Motor neuron (in vitro differentiated cells): ENCODE results near the gene FCN2. TPM values are rescaled to one million over a fixed set of nuclear protein-coding genes. Genes with fewer than 3 reads are reported as not detected.

ENCODE experiments used
- ATAC-seq, 8 experiments: fragments of 200-7000 bp; cut with Tn5 transposase; replicated peaks in 6 of 8; 2 replicates each; pipeline ENCODE4 v1.8.0; 2021; ENCODE audit warnings: mild to moderate bottlenecking in 8 of 8, moderate library complexity in 8 of 8
- H3K27ac ChIP-seq, 2 donors: fragments of 250-450 bp; sonication (Bioruptor Pico); 2 replicates each; pipeline ENCODE4 v1.9.0; 2021; ENCODE audit warnings: antibody characterized with exemption in 2 of 2, mild to moderate bottlenecking in 2 of 2, moderate library complexity in 1 of 2
- H3K4me1 ChIP-seq, 2 donors: fragments of 250-450 bp; sonication (Bioruptor Pico); replicated peaks in 1 of 2; 2 replicates each; pipeline ENCODE4 v1.6.1; 2021; ENCODE audit warnings: antibody characterized with exemption in 2 of 2, mild to moderate bottlenecking in 2 of 2, moderate library complexity in 1 of 2
- H3K4me3 ChIP-seq, 5 donors: fragments of 250-450 bp; sonication (Bioruptor Pico); 2 replicates each; pipeline ENCODE4 v1.9.0; 2021; ENCODE audit warnings: antibody characterized with exemption in 5 of 5, mild to moderate bottlenecking in 5 of 5, moderate library complexity in 4 of 5
- WGBS, 10 experiments: fragments of 450-650 bp; shearing (Covaris generic); methylation state at CpG; one replicate each; pipeline ENCODE4 v1.0.0; 2022; 5-methylcytosine and 5-hydroxymethylcytosine counted together
- in situ Hi-C, 9 experiments: fragments of 400-800 bp; cut with MboI; loops; one replicate each; pipeline ENCODE4 v1.15.0; 2021; ENCODE audit warnings: low sequenced_read_pairs in 9 of 9, low pct_unique_long_range_greater_than_20kb in 2 of 9; ENCODE audit not compliant: unreplicated experiment in 9 of 9
- total RNA-seq, 8 experiments: library from RNA; unstranded; fragments of 300-600 nt; gene quantifications; 2 replicates each; pipeline versions ENCODE4 v1.2.3 to v1.2.4, GENCODE V29; 2022

FCN2 gene
- under 1 TPM in 1 of 8 experiments, not detected in 7; 0.21 TPM for total RNA-seq

DNA sequence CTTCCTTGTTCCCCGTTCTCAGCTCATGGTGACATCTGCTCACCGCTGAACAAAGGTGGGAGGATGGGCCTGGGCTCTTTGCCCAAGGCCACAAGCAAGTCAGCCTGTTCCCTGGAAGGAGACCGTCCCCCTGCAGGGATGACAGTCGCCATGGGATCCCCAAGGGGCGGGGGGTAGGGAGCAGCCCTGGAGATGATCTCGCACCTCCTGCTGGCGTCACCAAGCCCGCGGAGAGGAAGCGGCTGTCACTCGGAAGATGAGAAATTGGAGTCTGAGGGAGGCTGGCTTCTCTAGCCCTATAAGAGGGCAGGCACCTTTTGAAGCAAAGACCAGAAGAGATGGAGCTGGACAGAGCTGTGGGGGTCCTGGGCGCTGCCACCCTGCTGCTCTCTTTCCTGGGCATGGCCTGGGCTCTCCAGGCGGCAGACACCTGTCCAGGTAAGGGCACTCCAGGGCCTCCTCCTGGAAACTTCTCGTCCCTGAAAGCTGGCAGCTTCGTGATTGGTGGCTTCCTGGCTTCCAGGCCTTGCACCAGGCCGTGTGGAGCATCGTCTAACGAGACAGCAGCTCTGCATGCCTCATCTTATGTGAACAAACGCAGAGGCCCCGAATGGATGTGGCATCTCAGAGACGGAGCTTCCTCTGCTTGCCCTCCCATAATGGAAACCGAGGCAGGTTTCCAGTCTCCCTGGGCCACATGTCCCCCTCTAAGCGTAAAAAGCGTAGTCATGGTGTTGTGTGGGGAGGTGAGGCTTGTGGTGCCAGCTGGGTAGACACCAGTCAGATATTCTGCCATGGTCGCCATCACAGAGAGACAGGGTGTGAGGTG is at the start of gene FCN2:
Gene FCN2 (plus strand): TSS at position 327 of the 829 bp plus-strand sequence. CDS start 12 bp downstream, at position 339.
- WGBS, 10 experiments, result 41 to 100% (median 72%) methylated on average over 1 to 15 of the region's 25 CpGs; no CpG with 5 or more reads in 1 of the 10 experiments

DNA sequence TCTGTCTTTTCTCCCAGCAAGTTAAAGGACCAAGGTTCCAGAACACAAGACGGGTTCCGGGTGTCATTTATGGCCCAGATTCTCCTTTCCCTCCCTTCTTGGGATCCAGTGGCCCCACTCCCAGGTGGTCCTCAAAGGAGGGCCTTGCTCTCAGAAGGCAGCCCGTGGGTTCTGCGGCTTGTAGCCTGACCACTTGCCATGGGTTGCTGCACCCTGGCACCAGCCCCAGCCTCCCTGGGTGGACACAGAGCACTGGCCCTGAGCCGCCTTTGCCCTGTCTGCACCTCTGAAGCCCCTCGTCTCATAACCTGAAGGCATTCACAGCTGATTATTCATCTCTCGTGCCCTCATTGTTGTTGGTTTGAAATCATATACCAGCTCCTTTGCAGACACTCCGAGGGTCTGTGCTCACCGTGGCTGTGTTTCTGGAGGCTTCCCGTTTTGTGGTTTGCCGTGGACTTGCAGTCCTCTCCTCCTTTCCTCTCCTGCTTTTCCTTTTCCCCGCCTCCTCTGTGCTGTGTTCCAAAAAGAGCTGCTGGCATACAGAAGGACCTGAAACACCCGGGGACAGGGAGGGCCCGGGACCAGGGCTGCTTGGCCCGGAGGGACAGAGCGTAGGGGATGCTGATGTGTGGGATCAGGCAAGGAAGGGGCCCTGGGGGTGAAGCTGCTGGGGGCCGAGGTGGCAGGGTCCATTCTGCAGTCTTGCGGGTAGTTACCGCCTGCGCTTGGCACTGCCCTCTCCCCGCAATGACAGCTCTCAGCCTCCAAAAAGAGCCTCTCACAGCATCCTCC is 49.5 kb upstream of the FCN2 start:
- no peak overlapping the region for H3K27ac ChIP-seq
- in situ Hi-C loops, result no loop called here
- ATAC-seq, result no peak
- H3K4me3 ChIP-seq, result no peak overlapping the region
- WGBS, 10 experiments, result 62 to 93% (median 84%) methylated on average over 1 to 7 of the region's 21 CpGs; no CpG with 5 or more reads in 2 of the 10 experiments
- H3K4me1 ChIP-seq, result peaks cover 8 to 12% of the 10 kb centered on the region in 2 donors

More for the DNA sequence above, at the start of gene FCN2:
- H3K4me3 ChIP-seq, result no peak within 1 kb of the TSS
- in situ Hi-C loops, result no loop called here
- peak within 1 kb of the TSS in 1 of 2 donors; percentile 3 for H3K27ac ChIP-seq
- ATAC-seq, result peak in 5 of 8 experiments; percentile 70 to 94 (median 83)
- H3K4me1 ChIP-seq, result peaks cover 0 to 5% of the 10 kb centered on the region in 2 donors

DNA sequence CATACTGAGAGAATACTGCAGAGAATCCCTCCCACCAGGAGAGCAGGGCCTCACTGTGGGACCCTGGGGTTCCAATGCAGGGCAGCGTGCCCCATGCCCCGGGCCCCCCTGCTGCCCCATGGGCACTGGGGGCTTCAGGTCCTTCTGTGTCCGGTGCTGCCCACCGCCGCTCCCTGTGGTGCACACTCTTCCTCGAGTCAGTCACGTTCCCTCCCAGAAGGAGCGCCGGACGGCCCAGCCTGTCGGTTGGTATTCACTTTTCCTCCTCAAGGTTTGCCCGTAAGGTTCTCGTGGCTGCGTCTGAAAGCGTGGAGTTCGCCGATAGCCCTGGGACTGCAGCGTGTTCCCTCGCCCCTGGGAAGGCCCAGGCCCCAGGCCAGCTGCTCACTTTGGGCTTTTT is 48.1 kb upstream of the FCN2 start:
- 81 to 90% methylated on average over 2 to 4 of the region's 19 CpGs; no CpG with 5 or more reads in 8 of the 10 experiments for WGBS, 10 experiments
- Histone ChIP-seq H3K4me1 (peaks cover 8 to 12% of the 10 kb centered on the region in 2 donors), H3K4me3 (no peak overlapping the region), H3K27ac (no peak overlapping the region)
- in situ Hi-C loops, result no loop called here
- no peak for ATAC-seq

DNA sequence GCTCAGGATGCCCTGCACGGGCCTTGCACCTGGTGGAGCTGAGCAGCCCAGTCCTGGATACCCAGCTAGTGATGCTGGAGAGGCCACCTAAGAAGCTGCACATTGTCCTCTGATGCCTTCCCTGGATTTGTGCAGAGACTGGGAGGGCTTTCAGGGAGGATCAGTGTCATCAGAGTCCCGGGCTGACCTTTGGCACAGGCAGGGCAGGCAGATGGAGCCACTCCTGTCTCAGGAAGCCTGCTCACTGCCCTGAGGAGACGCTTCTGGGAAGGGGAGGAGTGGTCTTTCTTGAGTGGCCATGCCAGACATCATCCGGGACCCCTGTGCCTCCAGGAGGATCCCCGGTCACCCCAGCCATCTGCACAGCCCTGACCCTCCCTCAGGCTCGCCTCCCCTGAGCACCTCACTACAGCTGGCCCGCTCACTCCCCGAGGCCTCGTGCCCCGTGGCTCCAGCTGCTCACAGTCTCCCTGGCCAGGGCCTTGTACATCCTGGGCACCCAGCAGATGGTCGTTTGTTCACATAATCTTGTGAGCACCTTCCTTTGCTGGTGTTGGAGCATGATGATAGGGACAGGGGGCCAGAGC is 47.2 kb upstream of the FCN2 start:
- peaks cover 8 to 14% of the 10 kb centered on the region in 2 donors for H3K4me1 ChIP-seq
- 40% methylated on average over 1 of the region's 11 CpGs; no CpG with 5 or more reads in 9 of the 10 experiments for WGBS, 10 experiments
- H3K27ac ChIP-seq, result no peak overlapping the region
- ATAC-seq, result peak in 6 of 8 experiments; percentile 15 to 52 (median 46)
- H3K4me3 ChIP-seq, result no peak overlapping the region
- in situ Hi-C loops, result no loop called here

DNA sequence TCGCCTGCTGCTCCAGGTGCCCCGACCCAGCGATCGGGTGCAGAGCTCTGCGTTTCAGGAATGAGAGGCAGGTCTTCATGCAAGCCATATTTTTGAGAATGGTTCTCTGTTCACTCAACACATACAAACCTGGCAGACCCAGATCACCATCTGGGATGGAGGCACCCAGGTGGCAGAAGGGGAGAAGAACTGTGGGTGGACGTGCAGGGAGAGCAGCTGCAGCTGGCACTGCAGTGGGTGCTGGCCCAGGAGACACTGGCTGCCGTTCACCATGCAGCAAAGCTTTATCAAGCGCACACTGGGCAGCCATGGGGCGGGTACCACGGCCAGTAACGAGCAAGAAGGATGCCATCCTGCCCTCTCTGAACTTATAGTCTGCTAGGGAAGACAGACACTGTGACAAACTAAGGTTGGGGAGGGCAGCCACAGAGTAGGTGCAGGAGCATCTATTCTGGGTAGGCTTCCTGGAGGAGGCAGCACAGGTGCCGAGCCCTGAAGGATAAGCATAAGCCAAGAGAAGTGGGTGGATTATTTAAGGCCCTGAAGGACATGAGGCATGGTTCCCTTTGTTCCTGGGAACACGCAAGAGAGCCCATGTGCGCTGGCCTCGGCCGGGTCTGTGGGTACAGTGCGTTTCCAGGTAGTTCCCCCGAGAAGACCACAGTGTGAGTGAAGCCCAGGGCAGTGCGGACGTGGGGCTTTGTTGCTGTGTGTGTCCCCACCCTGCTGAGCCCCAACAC is 46.2 kb upstream of the FCN2 start:
- WGBS, 10 experiments, result 79 to 91% (median 87%) methylated on average over 3 to 4 of the region's 20 CpGs; no CpG with 5 or more reads in 7 of the 10 experiments
- Histone ChIP-seq H3K27ac (no peak overlapping the region), H3K4me1 (peaks cover 8 to 22% of the 10 kb centered on the region in 2 donors), H3K4me3 (no peak overlapping the region)
- ATAC-seq, result no peak
- in situ Hi-C loops, result no loop called here

GRCh38 chr9:134834957-134835419 is 45.6 kb upstream of the FCN2 start:
- H3K27ac ChIP-seq, result no peak overlapping the region
- H3K4me1 ChIP-seq, result peaks cover 8 to 28% of the 10 kb centered on the region in 2 donors
- no peak overlapping the region for H3K4me3 ChIP-seq
- in situ Hi-C loops, result no loop called here
- 40 to 93% methylated on average over 1 to 8 of the region's 25 CpGs; no CpG with 5 or more reads in 8 of the 10 experiments for WGBS, 10 experiments
- ATAC-seq, result no peak

DNA sequence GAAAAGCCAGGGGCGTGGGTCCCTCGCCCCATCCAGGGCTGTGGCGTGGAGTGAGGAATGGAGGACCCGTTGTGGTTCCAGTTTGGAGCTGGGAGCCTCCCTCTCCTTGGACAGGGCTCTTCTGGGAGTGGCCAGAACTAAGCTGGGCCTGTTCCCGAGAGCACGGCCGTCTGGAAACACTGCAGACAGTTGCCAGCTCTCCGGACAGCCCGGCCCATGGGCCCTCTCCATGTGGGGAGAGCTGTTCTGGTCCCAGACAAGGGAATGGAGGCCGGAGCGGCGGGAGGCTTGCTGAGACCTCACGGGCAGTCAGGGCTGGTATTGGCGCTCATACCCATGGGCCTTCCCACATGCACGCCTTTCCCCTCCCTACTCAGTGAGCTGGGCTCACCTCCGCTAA is 45.2 kb upstream of the FCN2 start:
- peaks cover 8 to 27% of the 10 kb centered on the region in 2 donors for H3K4me1 ChIP-seq
- 59 to 89% (median 89%) methylated on average over 3 to 7 of the region's 16 CpGs; no CpG with 5 or more reads in 7 of the 10 experiments for WGBS, 10 experiments
- H3K27ac ChIP-seq, result no peak overlapping the region
- in situ Hi-C loops, result no loop called here
- peak in 1 of 8 experiments; percentile 47 for ATAC-seq
- H3K4me3 ChIP-seq, result no peak overlapping the region

DNA sequence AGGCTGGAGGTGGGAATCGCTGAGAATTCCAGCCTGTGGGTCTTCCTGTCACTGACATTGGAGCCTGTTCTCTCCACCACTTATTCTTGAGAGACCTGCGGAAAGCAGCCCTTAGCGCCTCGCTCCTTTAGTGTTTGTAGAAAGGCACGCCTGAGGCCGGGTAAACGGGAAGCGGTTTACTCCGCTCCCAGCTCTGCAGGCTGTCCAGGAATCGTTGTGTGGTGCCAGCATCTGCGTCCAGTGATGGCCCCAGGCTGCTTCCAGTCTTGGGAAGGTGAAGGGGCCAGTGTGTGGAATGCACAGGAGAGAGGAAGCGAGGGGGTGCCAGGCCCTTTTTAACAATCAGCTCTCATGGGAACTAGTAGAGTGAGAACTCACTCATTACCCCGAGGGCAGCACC is 44.6 kb upstream of the FCN2 start:
- ATAC-seq, result no peak
- 0 to 80% (median 78%) methylated on average over 1 to 8 of the region's 13 CpGs; no CpG with 5 or more reads in 7 of the 10 experiments for WGBS, 10 experiments
- in situ Hi-C loops, result no loop called here

DNA sequence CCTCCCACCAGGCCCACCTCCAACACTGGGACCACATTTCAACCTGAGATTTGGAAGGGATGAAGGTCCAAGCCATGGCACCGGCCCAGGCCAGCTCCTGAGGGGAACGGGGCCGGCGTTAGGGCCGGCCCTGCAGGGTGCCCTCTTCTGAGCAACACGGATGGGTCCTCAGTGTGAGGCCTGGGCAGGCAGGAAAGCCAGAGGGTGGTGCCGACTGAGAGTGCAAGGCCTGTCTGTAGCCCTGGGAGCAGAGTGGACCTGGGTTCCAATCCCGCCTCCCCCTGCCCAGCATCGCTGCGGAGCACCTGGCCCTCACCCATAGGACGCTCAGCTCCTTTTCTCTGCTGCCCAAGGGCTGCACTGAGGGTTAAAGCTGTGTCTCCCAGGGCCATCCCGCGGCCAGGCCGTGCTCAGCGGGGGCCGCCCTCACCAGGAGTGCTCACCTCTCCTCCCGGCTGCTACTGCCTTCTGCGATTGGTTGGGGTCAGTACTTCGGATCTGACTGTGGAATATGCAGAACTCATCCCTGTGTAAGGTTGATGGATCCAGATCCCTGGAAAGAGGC is 44.1 kb upstream of the FCN2 start:
- in situ Hi-C loops, result no loop called here
- ATAC-seq, result no peak
- Histone ChIP-seq H3K27ac (no peak overlapping the region), H3K4me3 (no peak overlapping the region), H3K4me1 (peaks cover 8 to 27% of the 10 kb centered on the region in 2 donors)
- WGBS, 10 experiments, result 17 to 100% (median 100%) methylated on average over 1 to 4 of the region's 19 CpGs; no CpG with 5 or more reads in 5 of the 10 experiments

More for the DNA sequence above, 44.6 kb upstream of the FCN2 start:
- peaks cover 8 to 27% of the 10 kb centered on the region in 2 donors for H3K4me1 ChIP-seq
- H3K4me3 ChIP-seq, result no peak overlapping the region
- no peak overlapping the region for H3K27ac ChIP-seq

DNA sequence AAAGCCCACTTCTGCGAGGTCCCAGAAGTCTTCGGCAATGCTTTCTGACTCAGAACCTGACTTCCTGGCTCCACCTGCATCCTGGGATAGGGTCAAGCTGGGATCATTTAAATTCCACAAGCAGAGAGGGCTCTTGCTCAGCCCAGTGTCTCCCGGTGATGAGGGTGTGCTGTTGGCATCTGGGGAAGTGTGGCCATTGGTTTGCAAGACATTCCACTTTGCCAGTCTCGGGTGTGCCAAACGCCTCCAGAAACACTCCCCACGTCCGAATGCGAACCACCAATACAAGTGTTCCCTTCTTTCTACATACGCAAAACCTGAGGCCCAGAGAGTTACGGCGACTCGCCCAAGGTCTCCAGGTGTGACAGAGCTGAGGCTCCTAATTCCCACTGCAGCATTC is 43.1 kb upstream of the FCN2 start:
- ATAC-seq, result no peak
- H3K4me3 ChIP-seq, result no peak overlapping the region
- H3K27ac ChIP-seq, result no peak overlapping the region
- WGBS, 10 experiments, result 89 to 100% (median 94%) methylated on average over 1 to 8 of the region's 12 CpGs; no CpG with 5 or more reads in 3 of the 10 experiments
- peaks cover 8 to 27% of the 10 kb centered on the region in 2 donors for H3K4me1 ChIP-seq
- in situ Hi-C loops, result no loop called here

DNA sequence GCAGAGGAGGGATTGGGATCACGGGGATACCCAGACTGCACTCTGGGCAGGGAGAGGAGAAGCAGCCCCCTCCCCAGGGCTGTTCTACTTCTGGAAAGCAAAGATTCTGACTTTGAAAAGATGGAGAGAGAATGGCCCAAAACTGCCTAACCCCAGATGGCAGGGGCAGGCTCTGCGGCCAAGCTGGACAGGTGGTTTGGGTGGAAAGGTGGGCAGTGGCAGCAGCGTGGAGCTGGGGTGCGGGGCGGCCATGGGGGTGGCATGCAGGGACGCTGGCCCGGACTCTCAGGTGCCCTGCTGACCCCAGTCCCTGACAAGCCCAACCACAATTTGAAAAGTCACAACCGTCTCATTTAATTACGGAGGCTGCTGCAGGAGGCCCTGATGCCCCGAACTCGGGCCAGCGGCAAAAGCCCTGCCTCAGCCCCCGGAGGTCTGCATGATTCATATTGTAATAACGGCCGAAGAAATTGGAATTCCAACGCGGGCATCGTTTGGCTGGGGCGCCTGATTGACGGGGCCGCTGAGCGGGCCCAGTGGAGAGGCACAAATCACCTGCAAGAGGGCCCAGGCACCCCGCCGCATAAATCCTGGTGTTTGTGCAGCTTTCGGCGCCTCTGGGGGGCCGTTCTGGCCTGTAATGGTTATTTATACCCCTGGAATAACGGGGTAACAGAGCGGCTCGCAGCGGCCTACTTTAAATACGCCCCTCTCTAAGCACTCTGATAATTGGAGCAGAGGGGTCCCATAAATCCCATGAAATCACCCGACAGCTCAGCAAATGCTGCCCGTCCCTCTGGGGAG is 41.8 kb upstream of the FCN2 start:
- H3K27ac ChIP-seq, result no peak overlapping the region
- WGBS, 10 experiments, result 30 to 100% (median 60%) methylated on average over 1 to 14 of the region's 34 CpGs; no CpG with 5 or more reads in 4 of the 10 experiments
- no peak overlapping the region for H3K4me3 ChIP-seq
- peak in 5 of 8 experiments; percentile 61 to 85 (median 67) for ATAC-seq
- in situ Hi-C loops, result no loop called here
- peaks cover 0 to 18% of the 10 kb centered on the region in 2 donors for H3K4me1 ChIP-seq
